ENCODE measurements around the gene APOA1. TPM values are rescaled to one million over a fixed set of nuclear protein-coding genes. Genes with fewer than 3 reads are reported as not detected.

Gene APOA1
- total and polyA plus RNA-seq, 2 of the 4 experiments (the other 2 are of a cell fraction): 0.18 to 0.89 TPM

GRCh38 chr11:116821050-116821918, 16.1 kb downstream of the APOA1 start (continued):
- no peak for TF ChIP-seq RFX5 (IDR thresholded peaks at IDR 0.05; ENCODE audit: low read depth, low read length)

DNA sequence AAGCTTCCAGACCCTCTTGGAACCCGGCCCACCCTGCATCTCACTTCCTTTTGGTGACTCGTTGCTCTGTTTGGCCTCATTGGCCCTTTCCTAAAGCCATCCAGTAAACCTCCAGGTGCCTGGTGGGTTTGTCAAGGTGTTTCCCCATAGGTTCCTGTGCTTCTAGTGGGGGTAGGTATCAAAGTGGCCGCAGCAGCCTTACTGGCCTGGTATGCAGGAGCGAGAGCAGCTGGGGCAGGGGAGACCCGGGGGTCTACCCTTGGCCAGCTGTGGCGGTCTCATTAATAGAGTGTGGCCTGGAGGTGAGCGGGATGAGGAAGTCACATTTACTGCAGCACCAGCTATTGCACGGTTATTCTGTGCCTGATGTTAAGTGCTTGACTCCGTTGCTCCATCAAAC, 18.4 kb downstream of the APOA1 start:
- no peak overlapping the region for H3K4me3 ChIP-seq (ENCODE audit: insufficient read depth, low read depth, low read length)
- H2AFZ ChIP-seq (replicated peaks; ENCODE audit: low read length, poor library complexity): no peak overlapping the region
- peaks cover 3% of the 10 kb centered on the region; the same call in 1 of the 2 replicates for H3K4me1 ChIP-seq (ENCODE audit: control insufficient read depth, insufficient read depth, low read length)
- H2AK9ac ChIP-seq (replicated peaks; ENCODE audit: low read depth, low read length, poor library complexity): peak overlapping the region; percentile 16
- ChIA-PET CTCF (no interaction called here), POLR2A (ENCODE audit: unreplicated experiment) (no interaction called here)
- no peak overlapping the region for H2BK5ac ChIP-seq (ENCODE audit: low read depth, low read length, poor library complexity, severe bottlenecking)
- no peak overlapping the region for H4K8ac ChIP-seq (ENCODE audit: low read depth in 2 of 2, low read length in 2 of 2)
- ATAC-seq (ENCODE audit: low read depth) (no peak), DNase-seq (no peak)
- peaks cover 22% of the 10 kb centered on the region; the same call in 1 of the 2 replicates for H3K27me3 ChIP-seq (ENCODE audit: control insufficient read depth, insufficient read depth, low read length)
- H3K4ac ChIP-seq (ENCODE audit: low read depth, low read length): no peak overlapping the region
- H3K36me3 ChIP-seq (ENCODE audit: control insufficient read depth, insufficient read depth, low read length): no peaks in the 10 kb centered on the region
- no peak overlapping the region for H3K4me2 ChIP-seq (ENCODE audit: low read depth, low read length)
- no peak overlapping the region for H2BK20ac ChIP-seq (ENCODE audit: low read depth, low read length)
- H3K27ac ChIP-seq (ENCODE audit: insufficient read depth, low read length): no peak overlapping the region
- H4K5ac ChIP-seq (ENCODE audit: low read depth, low read length): no peak overlapping the region
- H3K9ac ChIP-seq (ENCODE audit: low read depth, low read length): no peak overlapping the region
- H3K79me1 ChIP-seq (ENCODE audit: low read depth in 1 of 2, low read length in 2 of 2): no peaks in the 10 kb centered on the region
- 80% methylated on average over 1 of the region's 9 CpGs; no CpG with 5 or more reads in 1 of the 2 experiments for WGBS, 2 experiments (ENCODE audit: extremely low coverage in 2 of 2, insufficient read length in 1 of 2)
- H3K14ac ChIP-seq (replicated peaks; ENCODE audit: low read depth, low read length): no peak overlapping the region
- dilution Hi-C loops (cut with HindIII; ENCODE audit: low sequenced_read_pairs, unreplicated experiment): no loop called here
- no peaks in the 10 kb centered on the region for H3K9me1 ChIP-seq (ENCODE audit: insufficient read depth, low read length)
- H4K20me1 ChIP-seq (ENCODE audit: insufficient read depth, low read length): no peaks in the 10 kb centered on the region
- no peak overlapping the region for H2AK5ac ChIP-seq (ENCODE audit: low read depth, low read length)
- H2BK15ac ChIP-seq (ENCODE audit: low read depth, low read length): no peak overlapping the region
- no peak overlapping the region for H3K23ac ChIP-seq (ENCODE audit: low read depth, low read length)
- no TSS peak for BruUV-seq (replicated peaks)
- H3K9me3 ChIP-seq (ENCODE audit: control insufficient read depth, insufficient read depth, low read length): no peaks in the 10 kb centered on the region
- intact Hi-C loops (cut with micrococcal nuclease): no loop called here
- no peak overlapping the region for H2BK120ac ChIP-seq (ENCODE audit: low read depth, low read length)
- in situ Hi-C loops (cut with MboI; ENCODE audit: low sequenced_read_pairs): no loop called here
- no peak overlapping the region for H3K56ac ChIP-seq (ENCODE audit: extremely low read depth, insufficient read depth, low read length)
- H3K18ac ChIP-seq (ENCODE audit: low read depth, low read length): no peak overlapping the region
- no peak overlapping the region for H4K91ac ChIP-seq (ENCODE audit: insufficient read depth, low read depth, low read length)
- no peak for TF ChIP-seq CEBPB (IDR thresholded peaks at IDR 0.05; ENCODE audit: low read depth, low read length)
- TF ChIP-seq FOS (IDR thresholded peaks at IDR 0.05; ENCODE audit: low read depth, low read length): no peak
- TF ChIP-seq MAFK (IDR thresholded peaks at IDR 0.05; ENCODE audit: low read depth, low read length): no peak
- TF ChIP-seq NFE2L2 (IDR thresholded peaks at IDR 0.05; ENCODE audit: low read depth, low read length): no peak
- TF ChIP-seq POLR2A (IDR thresholded peaks at IDR 0.05; ENCODE audit: low read depth, low read length): no peak
- TF ChIP-seq RCOR1 (IDR thresholded peaks at IDR 0.05; ENCODE audit: insufficient replicate concordance, low read length): no peak
- TF ChIP-seq BHLHE40 (IDR thresholded peaks at IDR 0.05; ENCODE audit: low read depth, low read length): no peak
- no peak for TF ChIP-seq CTCF (conservative IDR thresholded peaks at IDR 0.05; ENCODE audit: low read depth, low read length)
- TF ChIP-seq MAZ (IDR thresholded peaks at IDR 0.05; ENCODE audit: borderline replicate concordance, low read depth, low read length): no peak
- TF ChIP-seq CHD1 (IDR thresholded peaks at IDR 0.05; ENCODE audit: low read depth, low read length): no peak
- TF ChIP-seq SMC3 (IDR thresholded peaks at IDR 0.05; ENCODE audit: low read depth, low read length): no peak
- TF ChIP-seq, protein P1, sequence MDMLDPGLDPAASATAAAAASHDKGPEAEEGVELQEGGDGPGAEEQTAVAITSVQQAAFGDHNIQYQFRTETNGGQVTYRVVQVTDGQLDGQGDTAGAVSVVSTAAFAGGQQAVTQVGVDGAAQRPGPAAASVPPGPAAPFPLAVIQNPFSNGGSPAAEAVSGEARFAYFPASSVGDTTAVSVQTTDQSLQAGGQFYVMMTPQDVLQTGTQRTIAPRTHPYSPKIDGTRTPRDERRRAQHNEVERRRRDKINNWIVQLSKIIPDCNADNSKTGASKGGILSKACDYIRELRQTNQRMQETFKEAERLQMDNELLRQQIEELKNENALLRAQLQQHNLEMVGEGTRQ (IDR thresholded peaks at IDR 0.05; ENCODE audit: low read depth, low read length): no peak
- no peak for TF ChIP-seq RFX5 (IDR thresholded peaks at IDR 0.05; ENCODE audit: low read depth, low read length)

Data from IMR-90 (cell line).